ENCODE data around the gene COL18A1. TPM values are rescaled to one million over a fixed set of nuclear protein-coding genes. Genes with fewer than 3 reads are reported as not detected.
"Not testable (repeated sequence)": the region's sequence is repeated elsewhere in the genome, so short reads cannot be mapped to it uniquely, and the experiment has no call there.

Gene COL18A1
- total RNA-seq, 4 donors from 2014 or later = 18.6 to 85.0 (median 33.0) TPM

GRCh38 chr21:45530423-45531113 is 125.6 kb downstream of the COL18A1 start:
- TF ChIP-seq POLR2A (IDR thresholded peaks at IDR 0.05) (no peak), CTCF (IDR thresholded peaks at IDR 0.05) (no peak)
- Histone ChIP-seq H3K27ac (no peak overlapping the region), H3K36me3 (peaks cover 0 to 16% (median 0%) of the 10 kb centered on the region in 3 donors), H3K4me1 (peaks cover 8 to 25% (median 11%) of the 10 kb centered on the region in 4 donors), H3K27me3 (no peaks in the 10 kb centered on the region), H3K9me3 (no peaks in the 10 kb centered on the region), H3K4me3 (no peak overlapping the region)
- peak in 2 of 3 donors; percentile 40 to 47 for DNase-seq

DNA sequence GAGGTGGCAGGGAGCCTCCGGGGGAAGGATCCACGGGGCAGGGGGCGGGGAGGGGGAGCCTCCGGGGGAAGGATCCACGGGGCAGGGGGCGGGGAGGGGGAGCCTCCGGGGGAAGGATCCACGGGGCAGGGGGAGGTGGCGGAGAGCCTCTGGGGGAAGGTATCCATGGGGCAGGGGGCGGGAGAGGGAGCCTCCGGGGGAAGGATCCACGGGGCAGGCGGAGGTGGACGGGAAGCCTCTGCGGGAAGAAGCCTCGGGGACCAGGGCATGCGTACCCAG is 126.1 kb downstream of the COL18A1 start:
- DNase-seq, H3K9me3 ChIP-seq, H3K27ac ChIP-seq, H3K27me3 ChIP-seq, H3K4me3 ChIP-seq: not testable (repeated sequence)
- peaks cover 8 to 21% (median 11%) of the 10 kb centered on the region in 4 donors for H3K4me1 ChIP-seq
- H3K36me3 ChIP-seq = peaks cover 0 to 16% (median 0%) of the 10 kb centered on the region in 3 donors

- no peak overlapping the region for H3K4me3 ChIP-seq
- H3K9me3 ChIP-seq = no peaks in the 10 kb centered on the region
- no peaks in the 10 kb centered on the region for H3K27me3 ChIP-seq
- TF ChIP-seq CTCF (IDR thresholded peaks at IDR 0.05) = no peak
- TF ChIP-seq POLR2A (IDR thresholded peaks at IDR 0.05) = no peak
- H3K4me1 ChIP-seq = peaks cover 8 to 21% (median 11%) of the 10 kb centered on the region in 4 donors
- peak in 2 of 3 donors; percentile 39 to 45 for DNase-seq
- H3K36me3 ChIP-seq = peaks cover 0 to 16% (median 0%) of the 10 kb centered on the region in 3 donors
- H3K27ac ChIP-seq = no peak overlapping the region
Measured at GRCh38 chr21:45531393-45532215, 126.6 kb downstream of the COL18A1 start.

DNA sequence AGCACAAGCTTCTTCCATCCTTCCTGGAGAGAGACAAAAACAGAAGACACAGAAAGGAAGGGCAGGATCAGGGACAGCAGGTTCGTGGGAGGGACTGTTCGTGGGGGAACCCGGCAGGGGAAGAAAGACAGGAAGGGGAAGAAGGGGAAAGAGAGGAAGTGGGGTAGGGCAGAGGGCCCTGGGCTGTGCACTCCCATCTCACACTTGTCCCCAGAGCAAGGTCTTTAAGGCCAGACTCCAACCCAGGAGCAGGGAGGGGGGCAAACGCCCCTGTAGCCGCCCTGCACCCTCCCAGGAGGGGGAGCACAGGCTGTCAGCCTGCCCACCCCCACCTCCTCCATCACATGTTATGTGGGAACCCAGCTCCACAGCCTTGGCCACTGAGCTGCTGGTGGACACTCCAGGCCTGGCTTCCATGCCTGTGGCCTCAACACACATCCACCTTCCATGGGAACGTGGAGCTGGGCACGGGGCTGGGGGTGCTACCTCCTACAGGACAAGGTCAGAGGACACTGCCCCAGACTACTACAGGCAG is 127.9 kb downstream of the COL18A1 start:
- no peak for DNase-seq
- H3K4me3 ChIP-seq = peak overlapping the region in 1 of 4 donors; percentile 16
- H3K36me3 ChIP-seq = peaks cover 0 to 16% (median 0%) of the 10 kb centered on the region in 3 donors
- TF ChIP-seq CTCF (IDR thresholded peaks at IDR 0.05) (no peak), POLR2A (IDR thresholded peaks at IDR 0.05) (no peak)
- no peaks in the 10 kb centered on the region for H3K27me3 ChIP-seq
- H3K9me3 ChIP-seq = no peaks in the 10 kb centered on the region
- H3K27ac ChIP-seq = peak overlapping the region; percentile 25 to 93 (median 62)
- H3K4me1 ChIP-seq = peaks cover 8 to 21% (median 11%) of the 10 kb centered on the region in 4 donors

DNA sequence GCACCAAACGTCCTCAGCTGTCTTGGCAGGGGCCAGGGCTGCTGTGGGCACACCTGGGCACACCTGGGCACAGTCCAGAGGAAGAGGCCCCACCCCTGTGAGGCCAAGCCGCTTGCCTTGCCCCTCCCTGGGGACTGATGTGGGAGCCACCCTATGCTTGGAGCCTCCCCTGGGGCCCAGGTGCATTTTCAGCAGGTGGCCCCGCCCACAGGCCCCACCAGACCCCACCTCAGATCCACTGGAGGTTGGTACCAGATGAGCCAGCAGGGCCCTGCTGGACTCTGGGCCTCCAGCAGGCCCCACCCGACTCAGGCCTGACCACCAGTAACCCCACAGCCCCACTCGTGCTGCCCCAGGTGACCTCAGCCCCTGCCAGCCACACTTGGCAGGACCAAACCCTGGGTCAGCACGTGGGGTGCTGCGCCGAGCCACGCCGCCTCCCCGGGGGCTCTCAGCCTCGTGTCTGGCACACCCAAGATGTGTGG is 128.4 kb downstream of the COL18A1 start:
- peak in 1 of 2 donors; percentile 24 for TF ChIP-seq POLR2A (IDR thresholded peaks at IDR 0.05)
- no peak for TF ChIP-seq CTCF (IDR thresholded peaks at IDR 0.05)
- peaks cover 8 to 23% (median 11%) of the 10 kb centered on the region in 4 donors for H3K4me1 ChIP-seq
- no peaks in the 10 kb centered on the region for H3K27me3 ChIP-seq
- peak; percentile 33 to 89 (median 87) for DNase-seq
- H3K4me3 ChIP-seq = no peak overlapping the region
- peak overlapping the region; percentile 25 to 93 (median 62) for H3K27ac ChIP-seq
- peaks cover 0 to 16% (median 0%) of the 10 kb centered on the region in 3 donors for H3K36me3 ChIP-seq
- no peaks in the 10 kb centered on the region for H3K9me3 ChIP-seq
